Sigmoid colon (tissue), 3 donors: ENCODE data around the gene SEPTIN1.

Experiments
- CTCF ChIP-seq, 4 experiments: fragments of 450-650 bp in 3 of 4; fragments of 200-600 bp in 1 of 4; IDR thresholded peaks; one replicate each; pipeline ENCODE4 v1.5.1; 2016 to 2019; ENCODE audit warnings: antibody characterized with exemption in 4 of 4, mild to moderate bottlenecking in 3 of 4, moderate library complexity in 2 of 4
- POLR2A ChIP-seq, 2 donors: fragments of 450-650 bp; IDR thresholded peaks; one replicate each; pipeline ENCODE4 v1.6.1; 2016; ENCODE audit warnings: antibody characterized with exemption in 2 of 2, mild to moderate bottlenecking in 2 of 2, moderate library complexity in 2 of 2

- TF ChIP-seq POLR2A (IDR thresholded peaks at IDR 0.05) (no peak), CTCF (IDR thresholded peaks at IDR 0.05) (no peak)
These were observed 25.6 kb upstream of the SEPTIN1 start for GRCh38 chr16:30407804-30408534.
